Neuron (in vitro differentiated cells): Measurements from ENCODE around the gene KRT33A.
"Not testable (repeated sequence)": the region's sequence is repeated elsewhere in the genome, so short reads cannot be mapped to it uniquely, and the experiment has no call there.

ENCODE experiments used
- H2AFZ ChIP-seq: one replicate; pipeline ENCODE4 v1.6.1; 2013; ENCODE audit warnings: low read depth, mild to moderate bottlenecking, inconsistent platforms, low read length, moderate library complexity
- H3K27me3 ChIP-seq: one replicate; pipeline ENCODE4 v1.6.1; 2013; ENCODE audit warnings: low read length; ENCODE audit not compliant: insufficient read depth
- H3K36me3 ChIP-seq: one replicate; pipeline ENCODE4 v1.6.1; 2013; ENCODE audit warnings: low read length; ENCODE audit not compliant: insufficient read depth
- H3K4me1 ChIP-seq: one replicate; pipeline ENCODE4 v1.6.1; 2013; ENCODE audit warnings: low read length; ENCODE audit not compliant: insufficient read depth
- H3K4me3 ChIP-seq: 2 replicates; pipeline ENCODE4 v1.5.1; 2013; ENCODE audit warnings: mild to moderate bottlenecking, low read length, moderate library complexity
- H3K9me3 ChIP-seq: one replicate; pipeline ENCODE4 v1.6.1; 2013; ENCODE audit warnings: low read length

Gene KRT33A

GRCh38 chr17:41350381-41350878, at the start of gene KRT33A:
TSS of gene KRT33A (minus strand) at chr17:41350828. CDS start at chr17:41350767, 61 bp downstream.
- not testable (repeated sequence) for H3K9me3 ChIP-seq, H3K4me1 ChIP-seq, H2AFZ ChIP-seq, H3K27me3 ChIP-seq, H3K36me3 ChIP-seq, H3K4me3 ChIP-seq

- H3K36me3 ChIP-seq: no peaks in the 10 kb centered on the region
- no peaks in the 10 kb centered on the region for H3K4me1 ChIP-seq
- H3K27me3 ChIP-seq: no peaks in the 10 kb centered on the region
- no peaks in the 10 kb centered on the region for H3K9me3 ChIP-seq
- H3K4me3 ChIP-seq: no peak within 1 kb of the TSS
- no peak within 1 kb of the TSS for H2AFZ ChIP-seq
These were observed 46.5 kb upstream of the KRT33A start, which contains the start of gene KRT31 for GRCh38 chr17:41396996-41397660. TSS of gene KRT31 (minus strand) at chr17:41397608. CDS start at chr17:41397539, 69 bp downstream.

- H3K36me3 ChIP-seq: no peaks in the 10 kb centered on the region
These were observed 45.7 kb upstream of the KRT33A start for GRCh38 chr17:41396340-41396739.

GRCh38 chr17:41395611-41396010, 45.0 kb upstream of the KRT33A start:
- Histone ChIP-seq H2AFZ (no peak overlapping the region), H3K27me3 (no peaks in the 10 kb centered on the region), H3K4me1 (no peaks in the 10 kb centered on the region), H3K4me3 (no peak overlapping the region), H3K36me3 (no peaks in the 10 kb centered on the region), H3K9me3 (no peaks in the 10 kb centered on the region)

More at GRCh38 chr17:41396340-41396739, 45.7 kb upstream of the KRT33A start:
- Histone ChIP-seq H3K27me3 (no peaks in the 10 kb centered on the region), H3K9me3 (no peaks in the 10 kb centered on the region), H3K4me1 (no peaks in the 10 kb centered on the region), H3K4me3 (no peak overlapping the region), H2AFZ (no peak overlapping the region)

- not testable (repeated sequence) for H3K9me3 ChIP-seq, H2AFZ ChIP-seq, H3K36me3 ChIP-seq, H3K4me1 ChIP-seq, H3K4me3 ChIP-seq, H3K27me3 ChIP-seq
These were observed 44.4 kb upstream of the KRT33A start for GRCh38 chr17:41395044-41395443.

GRCh38 chr17:41394254-41394996, 43.8 kb upstream of the KRT33A start:
- no peak overlapping the region for H2AFZ ChIP-seq
- no peaks in the 10 kb centered on the region for H3K27me3 ChIP-seq
- no peaks in the 10 kb centered on the region for H3K36me3 ChIP-seq
- H3K9me3 ChIP-seq: no peaks in the 10 kb centered on the region
- no peak overlapping the region for H3K4me3 ChIP-seq
- H3K4me1 ChIP-seq: no peaks in the 10 kb centered on the region

GRCh38 chr17:41393826-41394225, 43.2 kb upstream of the KRT33A start:
- Histone ChIP-seq H3K4me1 (no peaks in the 10 kb centered on the region), H3K9me3 (no peaks in the 10 kb centered on the region), H2AFZ (no peak overlapping the region), H3K4me3 (no peak overlapping the region), H3K36me3 (no peaks in the 10 kb centered on the region), H3K27me3 (no peaks in the 10 kb centered on the region)

GRCh38 chr17:41393294-41393693, 42.7 kb upstream of the KRT33A start:
- H3K9me3 ChIP-seq: no peaks in the 10 kb centered on the region
- H3K27me3 ChIP-seq: no peaks in the 10 kb centered on the region
- no peaks in the 10 kb centered on the region for H3K4me1 ChIP-seq
- H3K36me3 ChIP-seq: no peaks in the 10 kb centered on the region
- H2AFZ ChIP-seq: no peak overlapping the region
- H3K4me3 ChIP-seq: no peak overlapping the region

- no peaks in the 10 kb centered on the region for H3K9me3 ChIP-seq
- no peaks in the 10 kb centered on the region for H3K4me1 ChIP-seq
- H3K36me3 ChIP-seq: no peaks in the 10 kb centered on the region
- H3K4me3 ChIP-seq: no peak overlapping the region
- H2AFZ ChIP-seq: no peak overlapping the region
- no peaks in the 10 kb centered on the region for H3K27me3 ChIP-seq
These were observed 41.6 kb upstream of the KRT33A start for GRCh38 chr17:41392278-41392677.

- H3K27me3 ChIP-seq: no peaks in the 10 kb centered on the region
- H3K36me3 ChIP-seq: no peaks in the 10 kb centered on the region
- no peak overlapping the region for H3K4me3 ChIP-seq
- no peak overlapping the region for H2AFZ ChIP-seq
- no peaks in the 10 kb centered on the region for H3K4me1 ChIP-seq
- H3K9me3 ChIP-seq: no peaks in the 10 kb centered on the region
These were observed 40.9 kb upstream of the KRT33A start for GRCh38 chr17:41391535-41391934.

GRCh38 chr17:41390411-41390938, 39.8 kb upstream of the KRT33A start:
- no peaks in the 10 kb centered on the region for H3K36me3 ChIP-seq
- no peaks in the 10 kb centered on the region for H3K4me1 ChIP-seq
- no peaks in the 10 kb centered on the region for H3K9me3 ChIP-seq
- no peak overlapping the region for H3K4me3 ChIP-seq
- H2AFZ ChIP-seq: no peak overlapping the region
- H3K27me3 ChIP-seq: no peaks in the 10 kb centered on the region

- H3K4me1 ChIP-seq: no peaks in the 10 kb centered on the region
- H3K27me3 ChIP-seq: no peaks in the 10 kb centered on the region
- H3K4me3 ChIP-seq: no peak overlapping the region
- no peaks in the 10 kb centered on the region for H3K36me3 ChIP-seq
- no peaks in the 10 kb centered on the region for H3K9me3 ChIP-seq
- H2AFZ ChIP-seq: no peak overlapping the region
These were observed 37.0 kb upstream of the KRT33A start for GRCh38 chr17:41387670-41388069.

- Histone ChIP-seq H3K36me3 (no peaks in the 10 kb centered on the region), H3K9me3 (no peaks in the 10 kb centered on the region), H2AFZ (no peak overlapping the region), H3K27me3 (no peaks in the 10 kb centered on the region), H3K4me3 (no peak overlapping the region), H3K4me1 (no peaks in the 10 kb centered on the region)
These were observed 35.6 kb upstream of the KRT33A start for GRCh38 chr17:41386227-41386626.
